ENCODE measurements around the gene IL16. TPM values are rescaled to one million over a fixed set of nuclear protein-coding genes. Genes with fewer than 3 reads are reported as not detected.
"Not testable (repeated sequence)": the region's sequence is repeated elsewhere in the genome, so short reads cannot be mapped to it uniquely, and the experiment has no call there.

The IL16 gene
- 8.1 TPM for polyA plus RNA-seq
- long read RNA-seq, donor 1, partial matches to known transcripts: 0 of 1 reads
- long read RNA-seq, donor 1, other reads (novel, unspliced or antisense): 0 of 1 reads
- long read RNA-seq, donor 2, partial matches to known transcripts: 6 of 6 reads
- long read RNA-seq, donor 2, other reads (novel, unspliced or antisense): 0 of 6 reads
- long read RNA-seq, donor 3: 0 reads
- long read RNA-seq, donor 4: 0 reads
- long read RNA-seq, donor 5, partial matches to known transcripts: 0 of 1 reads
- long read RNA-seq, donor 5, other reads (novel, unspliced or antisense): 0 of 1 reads
- long read RNA-seq, donor 6, partial matches to known transcripts: 9 of 9 reads
- long read RNA-seq, donor 6, other reads (novel, unspliced or antisense): 0 of 9 reads
- long read RNA-seq, donor 7: 0 reads
- long read RNA-seq, donor 8, partial matches to known transcripts: 0 of 22 reads
- long read RNA-seq, donor 8, other reads (novel, unspliced or antisense): 18 of 22 reads
- long read RNA-seq, donor 9: 0 reads
- long read RNA-seq, donor 10, partial matches to known transcripts: 11 of 12 reads
- long read RNA-seq, donor 10, other reads (novel, unspliced or antisense): 0 of 12 reads
- long read RNA-seq, donor 11: 0 reads

DNA sequence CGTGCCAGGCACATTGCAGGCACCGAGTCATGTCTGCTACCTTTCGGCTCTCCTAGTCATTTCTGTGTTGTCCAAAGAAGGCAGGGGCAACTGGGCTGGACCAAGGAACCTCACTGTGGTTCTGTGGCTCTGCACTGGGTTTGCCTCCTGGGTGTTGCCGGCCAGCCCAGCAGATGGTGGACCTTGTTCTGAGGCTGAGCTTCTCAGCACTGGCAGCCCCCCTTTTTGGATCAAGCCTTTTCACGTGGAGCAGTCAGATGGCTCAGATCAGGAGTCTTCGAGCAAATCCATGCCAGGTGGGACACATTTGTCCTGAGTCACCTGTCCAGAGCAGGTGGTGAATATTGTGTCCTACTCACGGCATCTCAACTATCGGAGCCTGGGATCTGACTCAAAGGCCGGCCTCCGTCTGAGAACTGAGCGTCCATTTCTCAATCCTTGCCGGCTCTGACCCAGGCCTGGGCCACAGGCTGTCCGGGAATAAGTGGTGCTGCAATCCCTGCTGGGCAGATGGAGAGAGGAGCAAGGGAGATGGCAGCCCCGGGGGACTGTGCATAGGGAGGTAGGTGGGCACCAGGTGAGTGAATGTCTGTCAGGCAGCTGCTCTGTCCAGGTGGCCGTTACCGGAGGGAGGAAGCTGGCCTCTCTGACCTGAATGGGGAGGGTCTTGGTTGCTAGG is at the start of gene IL16:
IL16 (plus strand) TSS at position 304 of the 679 bp plus-strand sequence. CDS start 28,521 bp downstream, outside the sequence.
- WGBS (ENCODE audit: insufficient coverage, low lambda C conversion rate): no CpG with 5 or more reads among the region's 16 CpGs

DNA sequence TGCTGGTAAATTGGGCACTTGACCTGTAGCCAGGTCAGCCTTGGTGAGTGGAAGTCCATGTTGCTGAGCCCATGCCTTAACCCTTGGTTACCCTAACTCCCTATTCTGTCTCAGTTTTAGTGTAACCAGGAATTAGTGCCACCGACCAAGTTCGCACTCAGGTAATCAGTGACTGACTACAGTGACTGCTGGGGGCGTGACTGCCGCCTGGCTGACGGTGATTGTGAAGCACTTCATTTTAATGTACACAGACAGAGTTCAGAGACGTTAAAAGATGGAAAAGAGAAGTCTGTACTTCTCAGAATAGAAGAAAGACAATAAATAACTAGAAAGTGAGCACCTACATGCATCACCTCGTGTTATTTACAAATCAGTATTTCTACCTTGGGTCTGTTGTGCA is 45.3 kb upstream of the IL16 start:
- DNase-seq: no peak
- no peak overlapping the region for H3K4me3 ChIP-seq (ENCODE audit: low read length)
- H3K27me3 ChIP-seq (ENCODE audit: control insufficient read depth, insufficient read depth, low read length): peaks cover 8% of the 10 kb centered on the region
- no peaks in the 10 kb centered on the region for H3K9me3 ChIP-seq (ENCODE audit: control insufficient read depth, low read depth, low read length)
- no peak overlapping the region for H3K27ac ChIP-seq (ENCODE audit: low read length)
- no peaks in the 10 kb centered on the region for H3K4me1 ChIP-seq (ENCODE audit: control insufficient read depth, insufficient read depth, low read length)
- H3K36me3 ChIP-seq (ENCODE audit: control insufficient read depth, insufficient read depth, low read length): no peaks in the 10 kb centered on the region
- 70% methylated on average over 2 of the region's 7 CpGs for WGBS (ENCODE audit: insufficient coverage, low lambda C conversion rate)

More for the DNA sequence above, at the start of gene IL16:
- no peak for DNase-seq
- Histone ChIP-seq H3K4me1 (ENCODE audit: control insufficient read depth, insufficient read depth, low read length) (no peaks in the 10 kb centered on the region), H3K36me3 (ENCODE audit: control insufficient read depth, insufficient read depth, low read length) (no peaks in the 10 kb centered on the region), H3K27me3 (ENCODE audit: control insufficient read depth, insufficient read depth, low read length) (peaks cover 3% of the 10 kb centered on the region), H3K4me3 (ENCODE audit: low read length) (no peak within 1 kb of the TSS), H3K27ac (ENCODE audit: low read length) (no peak within 1 kb of the TSS), H3K9me3 (ENCODE audit: control insufficient read depth, low read depth, low read length) (no peaks in the 10 kb centered on the region)

DNA sequence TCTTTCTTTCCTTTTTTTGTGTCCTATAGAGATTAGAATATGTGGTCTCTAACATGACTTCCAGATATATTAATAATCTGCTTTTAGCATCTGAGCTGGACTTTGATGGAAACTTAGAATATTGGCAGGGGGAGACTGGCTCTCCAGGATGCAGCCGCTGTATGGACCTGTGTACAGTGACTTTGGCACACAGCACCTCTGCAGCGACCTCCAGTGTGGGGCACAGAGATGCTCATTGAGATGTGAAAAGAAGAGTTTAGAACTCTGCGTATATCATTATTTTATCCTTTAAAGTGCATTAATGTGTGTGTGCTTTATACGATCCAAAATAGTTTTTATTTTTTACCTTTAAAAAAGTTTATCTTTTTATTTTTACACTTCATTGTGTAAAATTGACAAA is 44.3 kb upstream of the IL16 start:
- no peak overlapping the region for H3K4me3 ChIP-seq (ENCODE audit: low read length)
- H3K9me3 ChIP-seq (ENCODE audit: control insufficient read depth, low read depth, low read length): no peaks in the 10 kb centered on the region
- H3K27ac ChIP-seq (ENCODE audit: low read length): no peak overlapping the region
- WGBS (ENCODE audit: insufficient coverage, low lambda C conversion rate): 80% methylated on average over 1 of the region's 4 CpGs
- DNase-seq: no peak
- no peaks in the 10 kb centered on the region for H3K36me3 ChIP-seq (ENCODE audit: control insufficient read depth, insufficient read depth, low read length)
- H3K27me3 ChIP-seq (ENCODE audit: control insufficient read depth, insufficient read depth, low read length): peaks cover 8% of the 10 kb centered on the region
- no peaks in the 10 kb centered on the region for H3K4me1 ChIP-seq (ENCODE audit: control insufficient read depth, insufficient read depth, low read length)

DNA sequence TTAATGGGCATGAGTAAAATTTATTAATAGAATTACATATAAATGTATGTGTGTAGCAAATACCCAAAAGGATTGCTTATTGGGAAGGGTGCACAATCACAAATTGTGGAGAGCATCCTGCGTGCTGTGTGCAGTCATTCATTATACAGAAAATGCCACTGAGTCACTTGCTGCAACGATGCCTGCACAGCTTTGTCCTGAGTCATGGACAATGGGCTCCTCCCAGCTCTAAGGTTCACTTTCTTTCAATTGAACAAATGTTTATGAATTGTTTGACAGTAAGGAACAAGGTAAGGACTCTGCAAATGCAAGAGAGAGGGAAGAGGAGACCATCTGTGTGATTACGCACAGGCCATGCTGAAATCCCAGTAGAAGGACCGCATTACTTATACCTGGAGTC is 43.9 kb upstream of the IL16 start:
- 92% methylated on average over 2 of the region's 4 CpGs for WGBS (ENCODE audit: insufficient coverage, low lambda C conversion rate)

DNA sequence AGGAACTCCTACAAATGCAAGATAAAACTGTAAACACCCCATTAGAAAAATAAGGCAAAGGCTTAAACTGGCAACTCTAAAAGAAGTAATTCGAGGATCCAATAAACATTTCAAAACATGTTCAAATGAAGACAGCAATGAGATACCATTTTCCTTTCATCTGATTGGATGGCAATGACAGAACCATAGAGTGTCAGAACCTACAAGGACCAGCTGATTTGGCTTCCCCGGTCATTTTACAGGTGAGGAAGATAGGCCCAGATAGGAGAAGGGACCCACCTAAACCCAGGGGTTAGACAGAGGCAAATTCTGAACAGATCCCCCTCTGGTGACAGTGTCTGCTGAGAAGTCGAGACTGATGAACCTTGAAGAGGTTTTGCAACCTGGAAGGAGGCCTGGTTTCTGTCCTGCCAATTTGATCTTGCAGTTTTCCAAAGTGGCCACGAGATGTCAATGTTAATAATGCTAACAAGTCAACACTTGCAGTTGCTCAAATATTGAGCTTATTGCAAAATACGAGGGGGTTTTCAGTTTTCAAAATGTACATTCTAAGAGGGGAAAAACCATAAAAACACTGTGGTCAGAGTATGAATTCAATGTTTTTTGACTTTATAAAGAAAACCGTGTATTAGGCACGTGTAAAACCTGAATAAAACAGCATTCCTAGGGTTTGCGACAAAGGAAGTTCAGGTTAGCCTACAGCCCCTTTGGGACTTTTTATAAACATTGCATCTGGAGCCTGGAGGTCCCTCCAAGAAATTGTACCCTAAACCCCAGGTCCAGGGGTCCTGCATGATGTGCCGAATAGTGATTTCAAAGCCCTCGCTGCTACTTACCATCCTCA is 41.1 kb upstream of the IL16 start:
- H3K27ac ChIP-seq (ENCODE audit: low read length): no peak overlapping the region
- no peaks in the 10 kb centered on the region for H3K4me1 ChIP-seq (ENCODE audit: control insufficient read depth, insufficient read depth, low read length)
- no peaks in the 10 kb centered on the region for H3K9me3 ChIP-seq (ENCODE audit: control insufficient read depth, low read depth, low read length)
- peak in 1 of 2 donors; percentile 14 for DNase-seq
- WGBS (ENCODE audit: insufficient coverage, low lambda C conversion rate): 0% methylated on average over 1 of the region's 10 CpGs
- H3K4me3 ChIP-seq (ENCODE audit: low read length): no peak overlapping the region
- H3K36me3 ChIP-seq (ENCODE audit: control insufficient read depth, insufficient read depth, low read length): no peaks in the 10 kb centered on the region
- H3K27me3 ChIP-seq (ENCODE audit: control insufficient read depth, insufficient read depth, low read length): peaks cover 5% of the 10 kb centered on the region

More for the DNA sequence above, 43.9 kb upstream of the IL16 start:
- H3K27ac ChIP-seq (ENCODE audit: low read length): no peak overlapping the region
- no peak overlapping the region for H3K4me3 ChIP-seq (ENCODE audit: low read length)
- H3K9me3 ChIP-seq (ENCODE audit: control insufficient read depth, low read depth, low read length): no peaks in the 10 kb centered on the region
- no peaks in the 10 kb centered on the region for H3K4me1 ChIP-seq (ENCODE audit: control insufficient read depth, insufficient read depth, low read length)
- peaks cover 8% of the 10 kb centered on the region for H3K27me3 ChIP-seq (ENCODE audit: control insufficient read depth, insufficient read depth, low read length)
- no peaks in the 10 kb centered on the region for H3K36me3 ChIP-seq (ENCODE audit: control insufficient read depth, insufficient read depth, low read length)
- DNase-seq: no peak

DNA sequence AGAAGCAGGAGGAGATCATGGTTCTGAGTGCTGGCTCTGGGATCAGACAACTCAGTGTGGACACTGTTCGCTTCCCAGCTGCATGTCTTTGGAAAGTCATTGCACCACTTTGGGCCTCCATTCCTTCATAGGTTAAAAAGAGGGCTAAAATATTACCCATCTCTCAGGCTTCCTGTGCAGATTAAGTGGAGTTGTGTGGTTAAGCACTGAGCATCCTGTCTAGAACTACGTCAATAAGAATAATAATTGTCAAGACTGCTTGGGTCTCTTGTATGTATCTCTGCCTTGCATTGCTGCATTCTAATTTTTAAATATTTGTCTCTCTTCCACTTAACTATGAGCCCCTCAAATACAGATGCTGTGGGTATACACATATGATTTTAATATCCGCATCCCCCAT is 40.4 kb upstream of the IL16 start:
- Histone ChIP-seq H3K36me3 (ENCODE audit: control insufficient read depth, insufficient read depth, low read length) (no peaks in the 10 kb centered on the region), H3K4me3 (ENCODE audit: low read length) (no peak overlapping the region), H3K27ac (ENCODE audit: low read length) (no peak overlapping the region), H3K9me3 (ENCODE audit: control insufficient read depth, low read depth, low read length) (no peaks in the 10 kb centered on the region), H3K4me1 (ENCODE audit: control insufficient read depth, insufficient read depth, low read length) (no peaks in the 10 kb centered on the region), H3K27me3 (ENCODE audit: control insufficient read depth, insufficient read depth, low read length) (peaks cover 2% of the 10 kb centered on the region)
- no peak for DNase-seq
- no CpG with 5 or more reads among the region's 3 CpGs for WGBS (ENCODE audit: insufficient coverage, low lambda C conversion rate)

DNA sequence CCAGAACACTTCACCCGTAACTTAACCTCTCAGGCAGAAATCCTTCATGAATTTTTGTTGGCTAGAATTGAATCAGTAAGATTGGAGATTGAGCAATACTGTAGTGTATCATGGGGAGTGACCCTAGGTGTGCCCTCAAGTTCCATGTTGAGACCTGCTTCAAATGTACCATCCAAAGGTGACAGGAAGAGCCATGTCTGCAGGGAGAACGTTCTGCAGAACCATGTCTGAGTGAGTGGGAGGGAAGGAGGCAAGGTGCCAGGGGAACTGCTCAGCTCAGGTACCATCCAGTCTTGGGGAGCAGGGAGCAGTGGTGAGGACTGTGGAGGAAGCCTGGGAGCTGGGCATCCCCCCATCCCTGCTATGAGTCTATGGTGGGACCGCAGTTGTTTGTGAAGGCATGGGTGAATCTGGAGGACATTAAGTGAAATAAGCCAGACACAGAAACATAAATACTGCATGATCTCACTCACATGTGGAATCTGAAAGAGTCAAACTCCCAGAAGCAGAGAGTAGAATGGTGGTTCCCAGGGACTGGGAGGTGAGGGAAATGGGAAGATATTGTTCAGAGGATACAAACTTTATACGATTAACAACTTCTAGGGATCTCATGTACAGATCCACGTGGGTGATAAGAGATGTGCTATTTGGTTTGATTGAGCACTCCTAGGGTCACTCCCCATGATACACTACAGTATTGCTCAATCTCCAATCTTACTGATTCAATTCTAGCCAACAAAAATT is 39.3 kb upstream of the IL16 start:
- Histone ChIP-seq H3K36me3 (ENCODE audit: control insufficient read depth, insufficient read depth, low read length) (no peaks in the 10 kb centered on the region), H3K4me3 (ENCODE audit: low read length) (no peak overlapping the region), H3K4me1 (ENCODE audit: control insufficient read depth, insufficient read depth, low read length) (no peaks in the 10 kb centered on the region), H3K9me3 (ENCODE audit: control insufficient read depth, low read depth, low read length) (no peaks in the 10 kb centered on the region), H3K27ac (ENCODE audit: low read length) (no peak overlapping the region), H3K27me3 (ENCODE audit: control insufficient read depth, insufficient read depth, low read length) (peaks cover 4% of the 10 kb centered on the region)
- no peak for DNase-seq
- WGBS (ENCODE audit: insufficient coverage, low lambda C conversion rate): no CpG with 5 or more reads among the region's 5 CpGs

DNA sequence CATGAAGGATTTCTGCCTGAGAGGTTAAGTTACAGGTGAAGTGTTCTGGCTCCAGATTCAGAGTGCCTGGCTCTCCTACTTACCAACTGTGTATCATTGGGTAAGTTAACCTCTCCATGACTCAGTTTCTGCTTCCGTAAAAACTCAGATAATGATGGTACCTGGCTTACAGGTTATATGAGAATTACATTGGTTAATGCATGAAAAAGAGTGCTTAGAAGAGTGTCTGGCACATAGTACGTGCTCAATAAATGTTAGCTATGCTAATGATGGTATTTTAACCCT is 38.8 kb upstream of the IL16 start:
- DNase-seq: no peak
- peaks cover 4% of the 10 kb centered on the region for H3K27me3 ChIP-seq (ENCODE audit: control insufficient read depth, insufficient read depth, low read length)
- WGBS (ENCODE audit: insufficient coverage, low lambda C conversion rate): no CpG with 5 or more reads among the region's 2 CpGs
- no peak overlapping the region for H3K27ac ChIP-seq (ENCODE audit: low read length)
- H3K36me3 ChIP-seq (ENCODE audit: control insufficient read depth, insufficient read depth, low read length): no peaks in the 10 kb centered on the region
- H3K9me3 ChIP-seq (ENCODE audit: control insufficient read depth, low read depth, low read length): no peaks in the 10 kb centered on the region
- H3K4me1 ChIP-seq (ENCODE audit: control insufficient read depth, insufficient read depth, low read length): no peaks in the 10 kb centered on the region
- H3K4me3 ChIP-seq (ENCODE audit: low read length): no peak overlapping the region

DNA sequence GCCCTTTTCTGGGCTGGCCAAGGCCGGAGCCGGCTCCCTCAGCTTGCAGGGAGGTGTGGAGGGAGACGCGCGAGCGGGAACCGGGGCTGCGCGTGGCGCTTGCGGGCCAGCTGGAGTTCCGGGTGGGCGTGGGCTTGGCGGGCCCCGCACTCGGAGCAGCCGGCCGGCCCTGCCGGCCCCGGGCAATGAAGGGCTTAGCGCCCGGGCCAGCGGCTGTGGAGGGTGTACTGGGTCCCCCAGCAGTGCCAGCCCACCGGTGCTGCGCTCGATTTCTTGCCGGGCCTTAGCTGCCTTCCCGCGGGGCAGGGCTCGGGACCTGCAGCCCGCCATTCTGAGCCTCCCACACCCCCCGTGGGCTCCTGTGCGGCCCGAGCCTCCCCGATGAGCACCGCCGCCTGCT is 38.1 kb upstream of the IL16 start:
- H3K4me3 ChIP-seq (ENCODE audit: low read length); H3K36me3 ChIP-seq (ENCODE audit: control insufficient read depth, insufficient read depth, low read length); DNase-seq; H3K27me3 ChIP-seq (ENCODE audit: control insufficient read depth, insufficient read depth, low read length); H3K4me1 ChIP-seq (ENCODE audit: control insufficient read depth, insufficient read depth, low read length); H3K27ac ChIP-seq (ENCODE audit: low read length); H3K9me3 ChIP-seq (ENCODE audit: control insufficient read depth, low read depth, low read length): not testable (repeated sequence)
- no CpG with 5 or more reads among the region's 37 CpGs for WGBS (ENCODE audit: insufficient coverage, low lambda C conversion rate)

Data from large intestine (tissue), 12 donors.